KMS-11 (cell line): ENCODE data around the gene CCDC127.

Experiments
- H2AFZ ChIP-seq: fragments of 200-600 bp; sonication (generic); 2 replicates; pipeline ENCODE4 v1.6.1; 2016; ENCODE audit warnings: antibody characterized with exemption, mixed run types, low read depth
- H3K27ac ChIP-seq: fragments of 200-600 bp; sonication (generic); 2 replicates; pipeline ENCODE4 v1.6.1; 2016; ENCODE audit warnings: mild to moderate bottlenecking, mixed run types
- H3K27me3 ChIP-seq: fragments of 200-600 bp; sonication (generic); 2 replicates; pipeline ENCODE4 v1.6.1; 2017; ENCODE audit warnings: mild to moderate bottlenecking, low read depth, mixed run types, moderate library complexity; ENCODE audit not compliant: insufficient read depth
- H3K36me3 ChIP-seq: fragments of 200-600 bp; sonication (generic); 2 replicates; pipeline ENCODE4 v1.6.1; 2017; ENCODE audit warnings: mild to moderate bottlenecking, mixed run types; ENCODE audit not compliant: insufficient read depth
- H3K4me1 ChIP-seq: fragments of 200-600 bp; sonication (generic); 2 replicates; pipeline ENCODE4 v1.6.1; 2016; ENCODE audit warnings: mild to moderate bottlenecking, low read depth, mixed run types; ENCODE audit not compliant: poor library complexity, severe bottlenecking
- H3K4me2 ChIP-seq: fragments of 200-600 bp; sonication (generic); 2 replicates; pipeline ENCODE4 v1.7.0; 2016; ENCODE audit warnings: mild to moderate bottlenecking, mixed run types
- H3K4me3 ChIP-seq: fragments of 200-600 bp; sonication (generic); IDR thresholded peaks from 2 replicates; pipeline ENCODE4 v1.6.1; 2017; ENCODE audit warnings: low read depth, low read length, mixed read lengths; ENCODE audit not compliant: insufficient read depth
- H3K79me2 ChIP-seq: fragments of 200-600 bp; sonication (generic); 2 replicates; pipeline ENCODE4 v1.6.1; 2016; ENCODE audit warnings: low read depth, mixed run types; ENCODE audit not compliant: insufficient read depth
- H3K9ac ChIP-seq: fragments of 200-600 bp; sonication (generic); 2 replicates; pipeline ENCODE4 v1.6.1; 2016; ENCODE audit warnings: mild to moderate bottlenecking, mixed run types
- H4K20me1 ChIP-seq: fragments of 200-600 bp; sonication (generic); 2 replicates; pipeline ENCODE4 v1.6.1; 2016; ENCODE audit warnings: mild to moderate bottlenecking, mixed run types; ENCODE audit not compliant: insufficient read depth
- CTCF ChIP-seq: fragments of 200-600 bp; sonication (generic); conservative IDR thresholded peaks from 2 replicates; pipeline ENCODE4 v1.6.1; 2017; ENCODE audit warnings: low read depth, mild to moderate bottlenecking, antibody characterized with exemption, low read length, moderate library complexity, mixed read lengths

Gene CCDC127

DNA sequence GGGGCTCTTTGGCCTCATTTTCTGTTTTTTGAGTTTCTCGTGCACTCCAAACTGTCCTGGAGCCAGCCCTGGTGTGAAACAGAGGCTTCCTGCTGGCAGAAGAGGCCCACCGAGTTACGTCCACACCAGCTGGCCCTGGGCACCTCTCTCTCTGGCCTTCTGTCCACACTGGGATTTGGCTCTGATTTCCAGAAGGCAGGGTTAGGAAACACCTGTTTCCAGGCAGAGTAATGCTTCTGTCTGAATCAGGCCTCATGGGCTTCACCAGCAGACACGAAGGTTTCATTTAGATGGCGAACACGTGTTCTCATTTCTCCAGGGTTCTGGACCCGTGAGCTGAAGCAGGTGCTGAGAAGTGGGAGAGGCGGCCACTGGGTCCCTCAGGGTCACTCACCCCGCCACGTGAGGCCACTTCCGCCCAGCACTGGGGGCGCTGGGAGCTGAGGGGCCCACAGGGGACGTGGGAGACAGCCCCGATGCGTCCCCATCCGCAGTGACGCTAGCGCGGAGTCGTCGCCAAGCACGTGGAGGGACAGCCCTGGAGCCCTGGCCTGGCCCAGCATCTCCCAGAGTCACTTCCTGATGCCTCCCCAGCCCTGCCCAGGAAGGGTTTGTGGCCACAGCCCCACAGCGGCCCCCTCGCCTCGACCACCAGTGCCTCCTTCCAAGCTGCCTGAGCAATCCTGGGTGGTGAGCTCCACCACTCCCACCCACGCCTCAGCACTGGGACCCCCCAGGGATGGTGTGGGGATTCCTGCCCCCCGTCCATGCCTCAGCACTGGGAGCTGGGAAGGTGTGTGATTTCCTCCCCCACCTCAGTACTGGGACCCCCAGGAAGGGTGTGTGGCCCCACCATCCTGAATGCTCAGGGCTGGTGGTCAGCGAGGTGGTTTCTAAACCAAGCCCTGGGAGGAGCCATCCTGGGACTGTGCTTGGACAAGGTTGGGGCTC lies 31.6 kb downstream of the CCDC127 start:
- Histone ChIP-seq H4K20me1 (no peaks in the 10 kb centered on the region), H3K27me3 (no peaks in the 10 kb centered on the region), H3K27ac (no peak overlapping the region), H2AFZ (no peak overlapping the region), H3K4me3 (no peak overlapping the region), H3K9ac (no peak overlapping the region), H3K36me3 (no peaks in the 10 kb centered on the region), H3K79me2 (peaks cover 9% of the 10 kb centered on the region), H3K4me2 (no peak overlapping the region), H3K4me1 (peaks cover 39% of the 10 kb centered on the region)
- no peak for TF ChIP-seq CTCF

DNA sequence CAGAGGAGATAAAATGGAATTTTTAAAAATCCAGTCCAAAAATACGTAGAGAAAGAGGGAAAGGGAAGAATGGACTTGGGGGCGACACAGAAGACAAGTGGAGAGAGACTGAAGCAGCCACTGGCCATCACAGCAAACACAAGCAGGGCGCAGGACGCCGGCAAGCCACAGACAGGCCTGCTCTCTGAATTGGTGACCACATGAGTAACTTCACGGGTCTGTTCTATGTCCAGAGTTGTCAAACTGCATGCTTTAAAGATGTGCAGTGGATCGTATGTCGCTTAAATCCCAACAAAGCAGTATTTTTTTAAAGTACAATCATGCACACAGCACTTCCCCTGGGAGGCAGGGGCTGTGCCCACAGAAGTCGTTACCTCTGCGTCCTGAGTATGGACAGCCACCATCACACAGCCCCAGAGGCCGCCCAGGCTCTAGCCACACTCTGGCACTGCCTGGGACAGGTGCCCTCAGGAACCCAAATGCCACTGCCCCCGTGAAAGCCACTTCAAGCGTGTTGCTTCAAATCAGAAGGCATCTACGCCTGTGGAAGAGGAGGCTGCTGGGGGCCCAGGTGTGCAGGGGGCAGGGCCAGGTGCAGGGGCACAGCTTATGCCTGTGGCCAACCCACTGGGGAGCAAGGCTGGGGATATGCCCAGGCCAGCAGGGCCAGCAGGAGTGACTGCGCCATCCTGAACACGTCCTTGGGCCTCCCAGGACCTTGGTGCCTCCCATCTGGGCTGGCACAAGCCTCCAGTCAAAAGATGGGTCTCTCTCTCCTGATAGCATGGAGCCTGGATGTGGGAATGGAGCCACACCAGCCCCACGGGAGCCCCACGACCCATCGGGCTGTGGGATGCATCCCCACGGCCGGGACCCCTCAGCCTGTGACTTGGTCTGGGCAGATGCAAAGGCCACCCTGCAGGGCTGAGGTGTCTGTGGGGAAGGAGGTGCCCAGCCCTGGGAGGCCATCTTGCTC lies 32.6 kb downstream of the CCDC127 start:
- TF ChIP-seq CTCF: no peak
- Histone ChIP-seq H4K20me1 (no peaks in the 10 kb centered on the region), H3K4me1 (peaks cover 29% of the 10 kb centered on the region), H3K4me3 (no peak overlapping the region), H3K79me2 (peaks cover 9% of the 10 kb centered on the region; the same call in 1 of the 2 replicates), H3K4me2 (no peak overlapping the region), H3K9ac (no peak overlapping the region), H3K27ac (no peak overlapping the region), H3K36me3 (no peaks in the 10 kb centered on the region), H2AFZ (no peak overlapping the region), H3K27me3 (no peaks in the 10 kb centered on the region)

DNA sequence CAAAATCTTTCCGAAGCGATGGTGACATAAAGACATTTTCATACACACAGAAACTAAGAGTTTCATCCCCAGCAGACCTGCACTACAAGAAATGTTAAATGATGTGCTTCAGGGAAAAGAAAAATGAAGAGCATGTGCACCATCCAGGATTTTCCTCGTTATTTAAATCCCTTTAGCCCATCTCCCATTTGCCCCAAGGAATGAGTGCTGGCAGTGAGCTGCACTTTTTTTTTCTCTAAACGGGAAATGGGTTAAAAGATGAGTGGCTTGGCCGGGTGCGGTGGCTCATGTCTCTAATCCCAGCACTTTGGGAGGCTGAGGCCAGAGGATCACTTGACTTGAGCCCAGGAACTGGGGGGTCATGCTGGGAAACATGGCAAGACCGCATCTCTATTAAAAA lies 33.5 kb downstream of the CCDC127 start:
- Histone ChIP-seq H3K4me3 (no peak overlapping the region), H4K20me1 (no peaks in the 10 kb centered on the region), H3K9ac (no peak overlapping the region), H3K27ac (no peak overlapping the region), H3K4me1 (peaks cover 20% of the 10 kb centered on the region), H3K36me3 (no peaks in the 10 kb centered on the region), H3K79me2 (peaks cover 8% of the 10 kb centered on the region; the same call in 1 of the 2 replicates), H3K4me2 (no peak overlapping the region), H2AFZ (no peak overlapping the region), H3K27me3 (no peaks in the 10 kb centered on the region)
- TF ChIP-seq CTCF: no peak

- TF ChIP-seq CTCF: no peak
- no peak overlapping the region for H3K27ac ChIP-seq
- no peaks in the 10 kb centered on the region for H3K4me1 ChIP-seq
- no peak overlapping the region for H3K4me3 ChIP-seq
- H4K20me1 ChIP-seq: no peaks in the 10 kb centered on the region
- no peak overlapping the region for H3K4me2 ChIP-seq
- H3K79me2 ChIP-seq: no peaks in the 10 kb centered on the region
- H3K9ac ChIP-seq: no peak overlapping the region
- H3K27me3 ChIP-seq: no peaks in the 10 kb centered on the region
- H3K36me3 ChIP-seq: no peaks in the 10 kb centered on the region
- H2AFZ ChIP-seq: no peak overlapping the region
These were observed 35.8 kb downstream of the CCDC127 start for GRCh38 chr5:182126-182525.
